Effector memory CD8-positive, alpha-beta T cell (primary cell): ENCODE measurements around the gene USP24.

Experiments
- ATAC-seq: fragments of 150-1000 bp; cut with Tn5 transposase; replicated peaks from 2 replicates; pipeline ENCODE4 v1.10.0; 2021; ENCODE audit warnings: mild to moderate bottlenecking, moderate library complexity
- DNase-seq, 3 experiments: peaks; one replicate each; pipeline ENCODE4 v3.0.0; 2021
- H3K27ac Mint-ChIP-seq, 2 donors: one replicate each; pipeline ENCODE4 v1.8.0; 2022; ENCODE audit warnings: mild to moderate bottlenecking in 2 of 2, mixed read lengths in 2 of 2, moderate library complexity in 2 of 2
- H3K27me3 Mint-ChIP-seq, 2 donors: one replicate each; pipeline ENCODE4 v1.8.0; 2022; ENCODE audit warnings: mixed read lengths in 2 of 2
- H3K36me3 Mint-ChIP-seq: one replicate; pipeline ENCODE4 v1.8.0; 2022; ENCODE audit warnings: mild to moderate bottlenecking, moderate library complexity, mixed read lengths; ENCODE audit not compliant: insufficient read depth
- H3K4me1 Mint-ChIP-seq, 2 donors: one replicate each; pipeline ENCODE4 v1.8.0; 2022; ENCODE audit warnings: low read depth in 2 of 2, mixed read lengths in 2 of 2
- H3K4me3 Mint-ChIP-seq, 2 donors: one replicate each; pipeline ENCODE4 v1.8.0; 2022; ENCODE audit warnings: mild to moderate bottlenecking in 2 of 2, mixed read lengths in 2 of 2, moderate library complexity in 2 of 2
- H3K9me3 Mint-ChIP-seq, 2 donors: one replicate each; pipeline ENCODE4 v1.8.0; 2022; ENCODE audit warnings: mixed read lengths in 2 of 2

USP24 gene

DNA sequence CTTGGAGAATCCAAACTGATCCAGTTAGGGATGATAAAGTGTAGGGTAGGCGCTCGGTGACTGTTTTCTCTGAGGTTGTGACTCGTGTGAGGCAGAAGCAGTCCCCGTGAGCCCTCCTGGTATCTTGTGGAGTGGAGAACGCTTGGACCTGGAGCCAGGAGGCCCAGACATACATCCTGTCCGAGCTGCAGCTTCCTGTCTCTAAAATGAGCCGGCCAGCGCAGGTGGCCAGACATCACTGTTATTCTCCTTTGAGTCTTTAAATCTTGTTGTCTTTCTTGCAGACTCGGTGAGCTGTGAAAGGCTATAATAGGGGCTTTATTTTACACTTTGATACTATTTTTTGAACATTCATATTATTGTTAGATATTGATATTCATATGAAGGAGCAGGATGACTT, 163.5 kb downstream of the USP24 start:
- DNase-seq, result no peak
- Mint-ChIP-seq H3K9me3 (no peaks in the 10 kb centered on the region), H3K4me1 (no peaks in the 10 kb centered on the region), H3K4me3 (no peak overlapping the region), H3K27me3 (peaks cover 0 to 17% of the 10 kb centered on the region in 2 donors), H3K27ac (no peak overlapping the region), H3K36me3 (no peaks in the 10 kb centered on the region)
- no peak for ATAC-seq

DNA sequence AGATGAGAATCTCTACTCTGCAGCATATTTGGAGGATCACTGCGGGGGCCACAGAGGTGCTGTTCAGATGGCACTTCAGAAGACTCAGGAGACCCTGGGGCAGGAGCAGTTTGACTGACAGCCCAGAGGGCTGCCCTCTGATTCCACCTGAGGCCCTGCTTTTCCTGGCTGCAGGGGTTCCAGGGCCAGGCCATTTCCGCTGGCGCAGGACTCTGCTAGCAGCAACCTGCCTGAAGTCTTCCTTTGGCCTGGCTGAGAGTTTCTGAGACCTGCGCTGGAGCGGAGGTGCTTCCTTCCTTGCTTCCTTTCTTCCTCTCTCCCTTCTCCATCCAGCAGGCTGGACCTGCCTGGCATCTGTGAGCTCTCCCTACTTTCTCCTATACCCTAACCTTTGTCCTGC, 164.0 kb downstream of the USP24 start:
- no peak overlapping the region for H3K27ac Mint-ChIP-seq
- no peak for DNase-seq
- no peaks in the 10 kb centered on the region for H3K4me1 Mint-ChIP-seq
- H3K27me3 Mint-ChIP-seq, result peaks cover 0 to 17% of the 10 kb centered on the region in 2 donors
- H3K36me3 Mint-ChIP-seq, result no peaks in the 10 kb centered on the region
- ATAC-seq, result no peak
- H3K9me3 Mint-ChIP-seq, result no peaks in the 10 kb centered on the region
- H3K4me3 Mint-ChIP-seq, result no peak overlapping the region

DNA sequence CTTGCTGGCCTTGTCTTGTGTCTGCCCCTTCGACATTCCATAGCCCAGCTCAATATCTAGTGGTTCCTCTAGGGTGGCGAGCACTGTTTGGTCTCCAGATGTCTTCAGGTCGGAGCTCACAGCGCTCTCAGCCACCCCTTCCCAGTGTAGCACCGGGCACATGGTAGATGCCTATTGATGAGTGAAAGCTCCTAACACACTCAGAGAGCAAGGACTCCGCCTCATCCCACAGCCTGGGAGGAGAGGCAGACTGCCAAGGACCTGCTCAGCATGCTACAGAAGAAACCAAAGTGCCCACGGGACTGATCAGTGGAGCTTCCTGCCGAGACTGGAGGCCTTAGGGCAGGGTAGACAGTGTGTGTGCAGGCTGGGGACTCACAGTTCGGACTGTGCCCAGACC, 164.9 kb downstream of the USP24 start:
- Mint-ChIP-seq H3K27me3 (peaks cover 0 to 17% of the 10 kb centered on the region in 2 donors), H3K36me3 (no peaks in the 10 kb centered on the region), H3K4me3 (no peak overlapping the region), H3K4me1 (no peaks in the 10 kb centered on the region), H3K9me3 (no peaks in the 10 kb centered on the region), H3K27ac (no peak overlapping the region)
- DNase-seq (no peak), ATAC-seq (no peak)

- no peaks in the 10 kb centered on the region for H3K9me3 Mint-ChIP-seq
- no peaks in the 10 kb centered on the region for H3K36me3 Mint-ChIP-seq
- H3K4me1 Mint-ChIP-seq, result no peaks in the 10 kb centered on the region
- H3K27me3 Mint-ChIP-seq, result peaks cover 0 to 17% of the 10 kb centered on the region in 2 donors
- no peak for DNase-seq
- H3K4me3 Mint-ChIP-seq, result no peak overlapping the region
- no peak for ATAC-seq
- H3K27ac Mint-ChIP-seq, result no peak overlapping the region
These were observed 165.3 kb downstream of the USP24 start for GRCh38 chr1:55049914-55050278.

DNA sequence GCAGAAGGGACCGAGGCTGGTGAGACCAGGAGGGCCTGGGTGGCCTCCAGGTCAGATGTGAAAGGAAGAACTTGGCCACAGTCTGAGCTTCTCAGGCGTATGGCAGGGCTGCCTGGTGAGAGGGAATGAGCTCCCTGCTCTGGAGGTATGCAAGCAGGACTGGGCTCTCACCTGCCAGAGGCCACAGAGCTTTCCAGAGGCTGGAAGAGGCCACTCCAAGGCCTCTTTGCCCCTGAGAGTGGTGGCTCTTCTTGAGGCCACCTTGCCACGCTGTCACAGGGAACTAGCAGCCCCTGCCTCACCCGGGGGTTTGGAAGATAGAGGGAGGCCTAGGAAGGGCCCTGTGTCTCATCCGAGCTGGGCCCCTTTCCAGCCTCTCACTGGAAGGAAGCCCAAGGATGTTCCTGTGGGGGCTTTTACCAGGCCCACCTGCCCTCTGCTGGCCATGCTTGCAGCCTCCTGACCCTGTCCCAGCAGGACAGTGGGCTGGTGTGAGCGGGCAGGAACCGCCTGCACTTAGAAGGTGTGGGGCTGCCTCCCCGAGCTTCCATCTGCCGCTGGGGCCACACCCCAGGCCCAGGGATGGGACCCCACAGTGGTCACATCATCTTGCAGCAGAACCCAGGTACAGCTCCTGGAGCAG, 165.8 kb downstream of the USP24 start:
- Mint-ChIP-seq H3K4me3 (no peak overlapping the region), H3K27ac (peak overlapping the region in 1 of 2 donors; percentile 39), H3K4me1 (no peaks in the 10 kb centered on the region), H3K9me3 (no peaks in the 10 kb centered on the region), H3K27me3 (peaks cover 0 to 17% of the 10 kb centered on the region in 2 donors), H3K36me3 (no peaks in the 10 kb centered on the region)
- DNase-seq (no peak), ATAC-seq (no peak)

DNA sequence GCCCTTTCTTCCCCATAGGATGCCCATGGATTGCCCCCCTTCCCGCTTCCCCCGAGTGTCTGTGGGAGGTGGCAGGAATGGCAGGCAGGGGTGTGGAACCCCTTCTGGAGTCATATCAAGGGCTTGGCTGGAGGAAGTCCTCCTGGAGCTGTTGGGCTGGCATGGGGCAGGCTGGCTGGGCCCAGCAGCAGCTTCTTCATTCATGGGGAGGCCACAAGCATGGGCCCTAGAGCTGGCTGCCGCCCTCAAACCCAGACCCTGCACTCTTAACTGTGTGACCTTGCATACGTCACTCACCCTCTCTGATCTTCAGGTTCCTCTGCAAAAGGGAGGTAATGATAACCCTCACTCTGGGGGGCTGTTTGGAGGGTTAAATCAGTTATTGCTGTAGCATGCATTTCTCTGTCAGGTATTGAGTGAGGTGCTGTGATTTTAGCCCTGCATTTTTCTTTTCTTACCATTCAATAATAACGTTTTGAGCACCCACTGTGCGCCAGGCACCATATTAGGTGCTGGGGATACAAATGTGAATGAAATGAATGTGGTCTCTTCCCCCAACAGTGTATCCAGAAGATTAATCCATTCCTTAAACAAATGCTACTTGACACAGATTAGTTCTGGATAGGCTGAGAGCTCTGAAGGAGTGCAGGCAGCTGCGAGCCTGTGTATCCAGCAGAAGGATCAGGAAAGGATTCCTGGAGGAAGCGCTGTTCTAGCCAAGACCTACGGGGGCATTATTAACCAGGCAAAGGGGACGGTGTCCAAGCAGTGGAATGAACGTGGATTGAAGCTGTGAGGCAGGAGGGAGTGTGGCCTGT, 166.5 kb downstream of the USP24 start:
- Mint-ChIP-seq H3K4me1 (no peaks in the 10 kb centered on the region), H3K36me3 (no peaks in the 10 kb centered on the region), H3K4me3 (no peak overlapping the region), H3K9me3 (no peaks in the 10 kb centered on the region), H3K27me3 (peaks cover 0 to 17% of the 10 kb centered on the region in 2 donors), H3K27ac (peak overlapping the region in 1 of 2 donors; percentile 39)
- DNase-seq (no peak), ATAC-seq (no peak)

- no peaks in the 10 kb centered on the region for H3K9me3 Mint-ChIP-seq
These were observed 167.6 kb downstream of the USP24 start for GRCh38 chr1:55047611-55048010.

DNA sequence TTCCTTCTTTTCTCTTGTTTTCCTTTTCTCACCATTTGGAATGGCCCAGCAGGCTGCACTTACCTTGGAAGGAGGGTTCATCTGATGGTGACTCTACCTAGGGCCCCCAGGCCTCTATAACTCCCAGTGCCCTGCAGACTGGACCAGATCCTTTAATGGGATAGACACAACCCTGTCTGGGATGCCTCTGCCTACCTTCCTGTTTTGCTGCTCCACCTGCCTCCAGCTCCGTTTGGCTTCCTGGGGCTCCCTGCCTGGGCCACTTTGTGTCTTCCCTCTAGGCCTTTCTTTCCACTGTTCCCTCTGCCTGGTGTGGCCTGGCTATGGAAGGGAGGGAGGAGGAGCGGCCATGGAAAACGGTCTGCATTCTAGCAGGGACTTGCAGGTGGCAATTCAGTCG, 168.3 kb downstream of the USP24 start:
- H3K27me3 Mint-ChIP-seq, result peaks cover 0 to 17% of the 10 kb centered on the region in 2 donors
- no peaks in the 10 kb centered on the region for H3K4me1 Mint-ChIP-seq
- no peaks in the 10 kb centered on the region for H3K9me3 Mint-ChIP-seq
- H3K4me3 Mint-ChIP-seq, result no peak overlapping the region
- H3K27ac Mint-ChIP-seq, result no peak overlapping the region
- ATAC-seq (no peak), DNase-seq (no peak)
- no peaks in the 10 kb centered on the region for H3K36me3 Mint-ChIP-seq

More at GRCh38 chr1:55047611-55048010, 167.6 kb downstream of the USP24 start:
- Mint-ChIP-seq H3K36me3 (no peaks in the 10 kb centered on the region), H3K27me3 (peaks cover 0 to 11% of the 10 kb centered on the region in 2 donors), H3K4me1 (no peaks in the 10 kb centered on the region), H3K4me3 (no peak overlapping the region), H3K27ac (peak overlapping the region in 1 of 2 donors; percentile 9)
- no peak for DNase-seq
- ATAC-seq, result no peak

DNA sequence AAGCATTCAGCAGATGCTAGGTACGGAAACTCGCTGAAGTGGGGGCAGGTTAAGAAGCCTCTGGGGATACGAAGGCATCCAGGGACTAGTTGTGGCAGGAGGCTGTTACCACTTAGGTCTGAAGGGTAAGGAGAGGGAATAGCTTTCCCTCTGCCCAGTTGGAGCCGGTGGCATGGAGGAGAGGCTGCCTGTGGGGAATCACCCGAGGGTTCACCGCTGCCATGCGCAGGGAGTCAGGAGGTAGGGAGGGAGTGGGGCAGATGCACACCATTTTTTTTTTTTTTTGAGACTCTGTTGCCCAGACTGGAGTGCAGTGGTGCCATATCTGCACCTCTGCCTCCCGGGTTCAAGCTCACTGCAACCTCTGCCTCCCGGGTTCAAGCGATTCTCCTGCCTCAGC, 169.7 kb downstream of the USP24 start:
- H3K27me3 Mint-ChIP-seq, result peaks cover 10 to 24% of the 10 kb centered on the region in 2 donors
- H3K4me1 Mint-ChIP-seq, result no peaks in the 10 kb centered on the region
- no peaks in the 10 kb centered on the region for H3K36me3 Mint-ChIP-seq
- no peak for DNase-seq
- ATAC-seq, result no peak
- no peaks in the 10 kb centered on the region for H3K9me3 Mint-ChIP-seq
- no peak overlapping the region for H3K4me3 Mint-ChIP-seq
- H3K27ac Mint-ChIP-seq, result no peak overlapping the region

GRCh38 chr1:55044617-55045397, 170.4 kb downstream of the USP24 start:
- Mint-ChIP-seq H3K9me3 (no peaks in the 10 kb centered on the region), H3K4me1 (no peaks in the 10 kb centered on the region), H3K36me3 (no peaks in the 10 kb centered on the region), H3K27me3 (peaks cover 17 to 28% of the 10 kb centered on the region in 2 donors), H3K27ac (no peak overlapping the region), H3K4me3 (no peak overlapping the region)
- ATAC-seq (no peak), DNase-seq (no peak)

DNA sequence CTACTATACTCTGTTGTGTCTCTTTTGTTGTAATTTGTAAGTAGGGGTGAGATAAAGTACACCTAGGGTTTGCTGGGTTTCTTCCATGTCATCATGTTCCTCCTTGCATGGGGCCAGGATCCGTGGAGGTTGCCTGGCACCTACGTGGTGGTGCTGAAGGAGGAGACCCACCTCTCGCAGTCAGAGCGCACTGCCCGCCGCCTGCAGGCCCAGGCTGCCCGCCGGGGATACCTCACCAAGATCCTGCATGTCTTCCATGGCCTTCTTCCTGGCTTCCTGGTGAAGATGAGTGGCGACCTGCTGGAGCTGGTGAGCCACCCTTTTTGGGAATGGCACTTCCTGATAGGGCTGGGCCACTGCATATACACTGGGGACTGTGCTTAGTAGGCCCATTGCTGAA, 171.4 kb downstream of the USP24 start:
- Mint-ChIP-seq H3K4me1 (peaks cover 0 to 3% of the 10 kb centered on the region in 2 donors), H3K27ac (no peak overlapping the region), H3K36me3 (no peaks in the 10 kb centered on the region), H3K27me3 (peaks cover 26 to 39% of the 10 kb centered on the region in 2 donors), H3K4me3 (no peak overlapping the region), H3K9me3 (no peaks in the 10 kb centered on the region)
- DNase-seq (no peak), ATAC-seq (no peak)

- Mint-ChIP-seq H3K4me1 (peaks cover 0 to 3% of the 10 kb centered on the region in 2 donors), H3K27ac (no peak overlapping the region), H3K9me3 (no peaks in the 10 kb centered on the region), H3K27me3 (peaks cover 29 to 46% of the 10 kb centered on the region in 2 donors), H3K4me3 (no peak overlapping the region), H3K36me3 (no peaks in the 10 kb centered on the region)
- DNase-seq (no peak), ATAC-seq (no peak)
These were observed 172.2 kb downstream of the USP24 start for GRCh38 chr1:55043011-55043410.

- Mint-ChIP-seq H3K9me3 (no peaks in the 10 kb centered on the region), H3K27ac (no peak overlapping the region), H3K27me3 (peaks cover 41 to 60% of the 10 kb centered on the region in 2 donors), H3K4me1 (peaks cover 0 to 3% of the 10 kb centered on the region in 2 donors), H3K4me3 (no peak overlapping the region), H3K36me3 (no peaks in the 10 kb centered on the region)
- no peak for DNase-seq
- no peak for ATAC-seq
These were observed 173.6 kb downstream of the USP24 start for GRCh38 chr1:55041613-55042012.
